Stimulated activated CD4-positive, alpha-beta T cell treated with anti-CD3 and anti-CD28 coated beads, TNF-alpha, amount 100 ng/mL, for 48 hours (primary cell): ENCODE results near the gene GFRA1.

Experiments used
- DNase-seq, 3 donors: peaks; one replicate each; pipeline ENCODE4 v3.0.0-alpha.2; 2020; ENCODE audit warnings: low read depth in 3 of 3

The GFRA1 gene

GRCh38 chr10:116272440-116273283, at the start of gene GFRA1:
GFRA1 (minus strand) TSS chr10:116273206; CDS start chr10:116272029, 1,177 bp downstream.
- DNase-seq: no peak

GRCh38 chr10:116316503-116316902, 43.5 kb upstream of the GFRA1 start:
- DNase-seq: no peak

- DNase-seq: no peak
These were observed 39.5 kb upstream of the GFRA1 start for GRCh38 chr10:116312548-116312947.

- DNase-seq: no peak
These were observed 38.9 kb upstream of the GFRA1 start for GRCh38 chr10:116311706-116312490.

- DNase-seq: no peak
These were observed 38.0 kb upstream of the GFRA1 start for GRCh38 chr10:116311016-116311415.

- no peak for DNase-seq
These were observed 34.4 kb upstream of the GFRA1 start for GRCh38 chr10:116307455-116307854.

GRCh38 chr10:116306847-116307246, 33.8 kb upstream of the GFRA1 start:
- DNase-seq: no peak

- DNase-seq: no peak
These were observed 31.9 kb upstream of the GFRA1 start for GRCh38 chr10:116304923-116305322.

GRCh38 chr10:116300542-116300941, 27.5 kb upstream of the GFRA1 start:
- no peak for DNase-seq

- DNase-seq: no peak
These were observed 25.6 kb upstream of the GFRA1 start for GRCh38 chr10:116298586-116298985.

- no peak for DNase-seq
These were observed 23.3 kb upstream of the GFRA1 start for GRCh38 chr10:116296291-116296721.

GRCh38 chr10:116292493-116292892, 19.5 kb upstream of the GFRA1 start:
- no peak for DNase-seq

- no peak for DNase-seq
These were observed 16.6 kb upstream of the GFRA1 start for GRCh38 chr10:116289652-116290051.

- no peak for DNase-seq
These were observed 15.0 kb upstream of the GFRA1 start for GRCh38 chr10:116287906-116288501.

GRCh38 chr10:116286626-116287200, 13.7 kb upstream of the GFRA1 start:
- DNase-seq: no peak

GRCh38 chr10:116281775-116282174, 8.8 kb upstream of the GFRA1 start:
- DNase-seq: no peak

GRCh38 chr10:116278846-116279245, 5.8 kb upstream of the GFRA1 start:
- no peak for DNase-seq

- no peak for DNase-seq
These were observed 4.0 kb upstream of the GFRA1 start for GRCh38 chr10:116276981-116277380.

GRCh38 chr10:116274064-116274904, 1.3 kb upstream of the GFRA1 start:
- no peak for DNase-seq

- DNase-seq: no peak
These were observed 1.2 kb downstream of the GFRA1 start for GRCh38 chr10:116271593-116272439.
